Panc1 (cell line): ENCODE results near the gene MN1.

Experiments
- CTCF ChIP-seq: fragments of 450-650 bp; IDR thresholded peaks from 2 replicates; pipeline ENCODE4 v1.5.1; 2017; ENCODE audit warnings: mild to moderate bottlenecking
- POLR2AphosphoS5 ChIP-seq: IDR thresholded peaks from 2 replicates; pipeline ENCODE4 v1.6.1; 2012; ENCODE audit warnings: mild to moderate bottlenecking, low read depth, low read length, moderate library complexity
- REST ChIP-seq, 2 experiments: IDR thresholded peaks; 2 replicates each; pipeline ENCODE4 v1.6.1; 2011 to 2012; ENCODE audit warnings: low read depth in 2 of 2, control low read depth in 1 of 2, low read length in 1 of 2, mild to moderate bottlenecking in 1 of 2, moderate library complexity in 1 of 2; ENCODE audit not compliant: insufficient read depth in 1 of 2
- TCF7L2 ChIP-seq: IDR thresholded peaks from 2 replicates; pipeline ENCODE4 v1.6.1; 2011; ENCODE audit warnings: mild to moderate bottlenecking, low read depth, low read length, inconsistent platforms

- TF ChIP-seq CTCF (no peak), POLR2AphosphoS5 (no peak), REST (IDR thresholded peaks at IDR 0.05; ENCODE audit: insufficient read depth in 1 of 2, low read depth in 2 of 2, low read length in 1 of 2) (no peak), TCF7L2 (no peak)
These were observed 52.8 kb downstream of the MN1 start for GRCh38 chr22:27748751-27749191.
